CD4-positive, alpha-beta T cell treated with Interleukin-6 for 4 hours (primary cell): ENCODE results near the gene SLC13A3.
"Not testable (repeated sequence)": the region's sequence is repeated elsewhere in the genome, so short reads cannot be mapped to it uniquely, and the experiment has no call there.

Experiments
- DNase-seq: peaks from one replicate; pipeline ENCODE4 v3.0.0-alpha.2; 2020; ENCODE audit warnings: mixed read lengths

Gene SLC13A3

GRCh38 chr20:46680684-46681031 is 29.4 kb upstream of the SLC13A3 start:
- no peak for DNase-seq

- no peak for DNase-seq
Measured at GRCh38 chr20:46678516-46678915, 27.3 kb upstream of the SLC13A3 start.

DNA sequence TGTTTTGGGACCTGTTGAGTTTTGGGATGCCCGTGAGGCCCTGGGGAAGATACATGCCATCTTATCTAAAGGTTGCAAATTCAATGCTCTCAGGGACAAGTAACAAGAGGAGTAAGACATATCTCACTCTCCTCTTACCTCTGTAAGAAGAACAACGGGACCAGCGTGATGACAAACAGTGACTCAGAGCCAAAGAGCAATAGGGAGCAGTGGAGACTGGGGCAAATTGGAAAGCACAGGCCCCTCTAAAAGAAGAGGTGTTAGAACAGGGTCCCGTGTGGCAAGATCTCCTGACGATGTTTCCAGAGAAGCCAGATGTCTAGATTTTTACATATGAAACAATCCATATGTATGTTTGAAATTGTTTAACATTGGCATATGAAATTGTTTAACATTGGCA is 26.3 kb upstream of the SLC13A3 start:
- no peak for DNase-seq

- DNase-seq: not testable (repeated sequence)
Measured at GRCh38 chr20:46676649-46677316, 25.5 kb upstream of the SLC13A3 start.

GRCh38 chr20:46674253-46675083 is 23.2 kb upstream of the SLC13A3 start:
- DNase-seq: no peak

DNA sequence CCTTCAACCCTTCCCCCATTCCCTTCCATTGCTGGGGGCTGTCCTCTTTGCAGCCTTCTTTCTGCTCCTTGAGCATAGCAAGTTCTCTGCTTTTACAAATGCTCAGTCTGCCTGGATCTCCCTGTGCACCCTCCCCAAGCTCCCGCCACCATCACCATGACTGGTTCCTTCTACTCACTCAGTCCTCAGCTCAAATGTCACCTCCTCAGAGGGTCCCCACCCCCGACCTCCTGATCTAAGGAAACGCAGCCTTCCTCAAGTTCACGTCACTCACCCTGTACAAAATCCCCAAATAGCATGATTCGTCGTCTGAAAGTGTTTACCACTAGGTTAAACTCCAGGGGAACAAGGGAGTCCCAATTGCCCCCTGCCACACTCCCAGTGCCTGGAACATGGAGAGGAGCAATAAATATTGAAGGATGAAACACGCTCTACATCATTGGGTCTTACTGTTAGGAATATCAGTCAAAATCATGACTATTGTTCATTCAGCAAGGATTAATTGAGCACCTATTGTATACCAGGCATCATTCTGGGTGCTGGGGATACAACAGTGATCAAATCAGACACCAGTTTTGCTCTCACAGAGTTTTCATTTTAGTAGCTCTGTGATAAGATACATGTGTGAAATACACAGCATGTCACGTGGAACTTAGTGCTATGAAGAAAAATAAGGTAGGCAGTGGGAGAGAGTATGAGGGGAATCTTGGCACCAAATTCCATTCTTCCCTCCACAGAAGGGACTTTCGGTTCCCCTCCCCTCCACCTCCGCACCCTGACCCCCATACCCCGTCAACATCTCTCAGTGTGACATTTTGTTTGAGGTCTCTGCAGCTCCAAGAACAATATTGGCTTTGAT is 22.4 kb upstream of the SLC13A3 start:
- DNase-seq: no peak

GRCh38 chr20:46672543-46673148 is 21.4 kb upstream of the SLC13A3 start:
- DNase-seq: no peak

- DNase-seq: no peak
Measured at GRCh38 chr20:46671866-46672542, 20.7 kb upstream of the SLC13A3 start.

DNA sequence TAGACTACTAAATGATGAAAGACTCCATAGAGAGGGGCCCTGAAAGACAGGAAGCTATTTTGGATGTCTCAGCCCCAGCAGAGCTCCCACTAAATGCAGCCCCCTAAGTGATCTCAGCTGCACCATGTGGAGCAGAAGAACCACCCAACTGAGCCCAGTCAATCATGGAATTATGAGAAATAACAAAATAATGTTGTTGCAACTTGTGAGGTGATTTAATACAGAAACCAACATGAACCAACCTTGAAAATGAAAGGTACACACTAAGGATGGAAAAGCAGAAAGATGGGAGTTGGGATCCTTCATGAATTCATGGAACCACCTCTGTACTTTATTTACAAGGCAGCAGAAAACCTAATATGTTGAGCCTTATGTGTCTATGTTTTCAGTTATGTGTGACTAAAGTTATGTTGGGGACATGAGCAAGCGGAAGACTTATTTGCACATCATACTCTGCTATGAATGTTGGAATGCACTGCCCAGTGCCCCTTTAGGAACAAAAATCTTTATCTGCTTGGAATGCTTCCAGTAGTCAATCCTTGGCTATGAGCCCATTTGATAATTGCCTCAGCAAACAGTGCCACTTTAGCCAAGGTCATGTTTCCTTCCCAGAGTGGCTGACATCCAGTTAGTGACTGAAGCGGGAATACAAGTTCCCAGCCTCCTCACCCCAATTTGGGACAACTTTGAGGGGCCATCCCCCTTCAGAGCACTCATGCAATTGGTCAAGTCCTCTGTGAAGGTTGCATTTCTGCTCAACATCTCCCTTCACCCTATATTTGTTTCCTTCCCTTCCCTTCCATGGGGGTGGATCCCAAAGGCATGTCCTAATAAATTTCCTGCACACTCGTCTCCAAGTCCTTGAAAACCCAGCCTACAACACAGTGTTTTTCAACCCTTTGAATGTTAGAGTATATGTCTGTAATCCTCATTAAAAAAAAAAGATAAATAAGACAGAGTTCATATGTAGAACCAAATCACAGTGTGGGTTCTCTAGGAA is 19.6 kb upstream of the SLC13A3 start:
- no peak for DNase-seq

- DNase-seq: no peak
Measured at GRCh38 chr20:46670228-46670584, 18.9 kb upstream of the SLC13A3 start.

DNA sequence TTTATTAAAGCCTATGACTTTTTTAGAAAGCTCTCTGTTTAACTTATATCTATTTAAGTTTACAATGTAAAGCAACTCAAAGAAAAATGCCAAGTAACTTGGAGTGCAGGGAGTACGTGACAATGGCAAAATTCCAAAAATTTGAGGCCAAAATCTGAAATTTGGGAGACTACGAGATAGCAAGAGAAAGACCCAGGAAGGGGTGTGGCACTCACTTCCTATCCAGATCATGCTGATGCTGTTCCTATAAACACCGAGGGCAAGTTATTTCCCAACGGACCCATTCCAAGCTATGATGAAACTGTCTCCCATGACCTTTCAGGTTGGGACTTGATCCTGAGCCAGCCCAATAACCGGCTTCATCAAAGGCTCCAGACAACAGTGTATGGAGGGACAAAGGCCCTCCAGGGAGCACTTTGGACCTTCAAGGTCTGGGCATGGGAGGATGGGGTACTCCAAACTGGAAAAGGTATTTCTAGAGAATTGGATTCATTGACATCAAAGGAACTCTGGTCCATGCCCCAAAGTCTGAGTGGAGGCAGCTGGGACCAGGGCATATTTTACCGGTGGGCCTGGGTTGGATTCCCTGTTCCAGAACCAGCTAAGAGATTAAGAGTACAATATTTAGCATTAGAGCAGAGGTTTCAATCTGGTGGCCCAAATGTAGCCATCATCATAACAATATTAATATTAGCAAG is 15.7 kb upstream of the SLC13A3 start:
- DNase-seq: no peak

DNA sequence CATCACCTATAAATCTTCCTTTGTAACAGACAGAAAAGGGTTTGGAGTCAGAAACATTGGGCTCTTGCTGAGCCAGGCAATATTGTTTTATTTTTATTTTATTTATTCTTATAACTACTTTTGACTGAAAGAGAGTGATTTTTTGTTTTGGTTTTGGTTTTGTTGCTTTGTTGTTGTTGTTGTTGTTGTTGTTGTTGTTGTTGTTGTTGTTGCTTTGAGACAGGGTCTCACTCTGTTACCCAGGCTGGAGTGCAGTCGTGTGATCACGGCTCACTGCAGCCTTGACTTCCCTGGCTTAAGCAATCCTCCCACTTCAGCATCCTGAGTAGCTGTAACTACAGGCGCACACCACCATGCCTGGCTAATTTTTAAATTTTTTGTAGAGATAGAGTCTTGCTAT is 15.0 kb upstream of the SLC13A3 start:
- no peak for DNase-seq

- no peak for DNase-seq
Measured at GRCh38 chr20:46665602-46666001, 14.3 kb upstream of the SLC13A3 start.

DNA sequence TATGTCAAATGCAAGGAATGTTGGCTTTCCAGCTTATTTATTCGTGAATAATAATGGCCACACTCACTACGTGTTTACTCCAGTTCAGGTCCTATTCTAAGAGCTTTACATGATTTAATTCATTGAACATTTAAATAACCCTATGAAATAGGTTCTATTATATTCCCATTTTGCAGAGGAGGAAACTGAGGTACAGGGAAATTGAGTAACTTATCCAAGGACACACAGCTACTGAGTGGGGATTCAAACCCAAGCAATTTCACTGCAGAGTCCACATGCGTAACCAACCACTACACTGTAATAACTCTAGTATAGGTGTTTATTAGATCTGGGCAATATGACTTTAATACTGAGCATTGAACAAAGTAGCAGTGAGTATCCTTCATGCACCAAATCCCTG is 12.3 kb upstream of the SLC13A3 start:
- DNase-seq: no peak

- DNase-seq: no peak
Measured at GRCh38 chr20:46661659-46662058, 10.4 kb upstream of the SLC13A3 start.

GRCh38 chr20:46660487-46660886 is 9.2 kb upstream of the SLC13A3 start:
- no peak for DNase-seq

- DNase-seq: no peak
Measured at GRCh38 chr20:46657618-46658017, 6.4 kb upstream of the SLC13A3 start.

- DNase-seq: no peak
Measured at GRCh38 chr20:46657137-46657536, 5.9 kb upstream of the SLC13A3 start.

GRCh38 chr20:46652699-46653098 is 1.4 kb upstream of the SLC13A3 start:
- no peak for DNase-seq

- DNase-seq: no peak
Measured at GRCh38 chr20:46650575-46651090, 626 bp downstream of the SLC13A3 start.
